HTR-8/SVneo (cell line): ENCODE measurements around the gene SHB.

Experiments used
- DNase-seq: peaks from one replicate; pipeline ENCODE4 v3.0.0; 2011; ENCODE audit warnings: low spot score, mixed read lengths; ENCODE audit not compliant: insufficient read length
- FAIRE-seq: peaks from 2 replicates; lab custom pipeline; 2011; peaks lifted over from hg19 to GRCh38; lab: Jason Lieb, UNC

Gene SHB

GRCh38 chr9:38026840-38027527 lies 42.0 kb downstream of the SHB start:
- FAIRE-seq (no peak), DNase-seq (no peak)

GRCh38 chr9:38026021-38026809 lies 42.8 kb downstream of the SHB start:
- peak; percentile 56 for DNase-seq

GRCh38 chr9:38025166-38025565 lies 43.9 kb downstream of the SHB start:
- DNase-seq (no peak), FAIRE-seq (no peak)

More at GRCh38 chr9:38026021-38026809, 42.8 kb downstream of the SHB start:
- no peak for FAIRE-seq

GRCh38 chr9:38024036-38024681 lies 44.9 kb downstream of the SHB start:
- no peak for FAIRE-seq
- DNase-seq, result no peak

GRCh38 chr9:38023661-38024035 lies 45.4 kb downstream of the SHB start:
- FAIRE-seq (no peak), DNase-seq (no peak)

- no peak for DNase-seq
- FAIRE-seq, result no peak
These were observed 46.0 kb downstream of the SHB start for GRCh38 chr9:38022995-38023394.

- no peak for FAIRE-seq
- DNase-seq, result no peak
These were observed 46.7 kb downstream of the SHB start for GRCh38 chr9:38022203-38022895.

- FAIRE-seq (no peak), DNase-seq (no peak)
These were observed 48.6 kb downstream of the SHB start for GRCh38 chr9:38020151-38021076.

- FAIRE-seq, result no peak
- no peak for DNase-seq
These were observed 49.3 kb downstream of the SHB start for GRCh38 chr9:38019731-38020130.

GRCh38 chr9:38018958-38019602 lies 49.9 kb downstream of the SHB start:
- no peak for DNase-seq
- no peak for FAIRE-seq

- no peak for FAIRE-seq
- DNase-seq, result no peak
These were observed 50.6 kb downstream of the SHB start for GRCh38 chr9:38018241-38018957.

- DNase-seq (no peak), FAIRE-seq (no peak)
These were observed 51.2 kb downstream of the SHB start for GRCh38 chr9:38017885-38018186.

- no peak for FAIRE-seq
- DNase-seq, result peak; percentile 29
These were observed 51.7 kb downstream of the SHB start for GRCh38 chr9:38017149-38017884.

GRCh38 chr9:38016375-38017135 lies 52.5 kb downstream of the SHB start:
- DNase-seq (peak; percentile 19), FAIRE-seq (no peak)

- DNase-seq (no peak), FAIRE-seq (no peak)
These were observed 53.1 kb downstream of the SHB start for GRCh38 chr9:38015906-38016305.

- DNase-seq, result no peak
- no peak for FAIRE-seq
These were observed 53.8 kb downstream of the SHB start for GRCh38 chr9:38015266-38015665.

GRCh38 chr9:38012767-38013450 lies 56.1 kb downstream of the SHB start:
- FAIRE-seq, result no peak
- DNase-seq, result no peak
